Astrocyte (in vitro differentiated cells and primary cell): ENCODE measurements around the gene DHX35.

Experiments used
- CTCF ChIP-seq: IDR thresholded peaks from 2 replicates; pipeline ENCODE4 v1.5.1; 2011; ENCODE audit warnings: low read depth, mild to moderate bottlenecking, inconsistent platforms, low read length, moderate library complexity; ENCODE audit not compliant: insufficient read depth
- EZH2 ChIP-seq: IDR thresholded peaks from 2 replicates; pipeline ENCODE4 v1.6.1; 2012; ENCODE audit warnings: mild to moderate bottlenecking, low read length, inconsistent platforms; ENCODE audit not compliant: insufficient read depth

GRCh38 chr20:38927902-38928578, 34.1 kb upstream of the DHX35 start:
- no peak for TF ChIP-seq CTCF
- TF ChIP-seq EZH2: no peak
